GM06990 (cell line): ENCODE results near the gene KCNE1.

ENCODE experiments used
- DNase-seq: peaks from one replicate; pipeline ENCODE4 v3.0.0-alpha.2; 2011; ENCODE audit not compliant: insufficient read length; ENCODE audit errors: extremely low read depth
- H3K27me3 ChIP-seq: replicated peaks from 2 replicates; pipeline ENCODE4 v1.6.0; 2011; ENCODE audit warnings: low read length; ENCODE audit not compliant: control insufficient read depth, insufficient read depth
- H3K36me3 ChIP-seq: 2 replicates; pipeline ENCODE4 v1.5.1; 2011; ENCODE audit warnings: low read length; ENCODE audit not compliant: control insufficient read depth, insufficient read depth
- H3K4me3 ChIP-seq: replicated peaks from 2 replicates; pipeline ENCODE4 v1.5.1; 2011; ENCODE audit warnings: low read depth, mild to moderate bottlenecking, control low read depth, low read length
- CTCF ChIP-seq: IDR thresholded peaks from 2 replicates; pipeline ENCODE4 v1.5.1; 2011; ENCODE audit warnings: low read length, control low read depth, mild to moderate bottlenecking, inconsistent platforms; ENCODE audit not compliant: insufficient read depth, poor library complexity, severe bottlenecking

Gene KCNE1

DNA sequence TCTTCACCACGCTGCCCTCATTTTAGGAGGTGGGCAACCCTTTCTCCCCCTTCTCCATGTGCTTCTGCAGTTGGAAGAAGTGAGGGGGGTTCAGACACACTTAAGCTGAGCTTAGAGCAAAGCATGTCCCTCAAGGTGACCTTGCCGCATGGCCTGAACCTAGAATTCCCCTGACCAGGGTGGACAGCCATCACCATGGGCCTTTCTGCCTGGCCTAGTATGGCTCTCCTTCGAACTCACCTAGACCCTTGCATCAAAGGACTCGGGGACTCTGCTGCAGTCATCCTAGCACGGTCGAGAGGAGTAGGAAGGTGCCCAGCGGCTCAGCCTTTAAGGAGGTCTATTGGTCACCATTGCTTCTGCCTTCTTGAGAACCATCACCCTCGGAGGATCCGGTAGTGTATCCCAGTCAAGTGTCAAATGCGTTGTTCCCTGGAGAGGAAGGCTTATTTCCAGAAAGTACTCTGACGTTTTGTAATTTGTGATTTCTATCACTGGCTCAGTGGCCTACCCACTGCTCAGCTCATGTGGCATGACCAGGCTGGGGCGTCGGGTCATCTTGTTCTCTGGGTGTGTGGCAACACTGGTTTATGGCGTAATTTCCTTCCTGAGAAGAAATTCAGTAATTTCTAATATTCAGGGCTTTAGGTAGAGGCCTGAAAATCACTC is at the start of gene KCNE1:
TSS of gene KCNE1 (minus strand) at position 424 of the 669 bp plus-strand sequence. CDS start 62,576 bp downstream, outside the sequence.
- Histone ChIP-seq H3K4me3 (no peak within 1 kb of the TSS), H3K36me3 (no peaks in the 10 kb centered on the region), H3K27me3 (no peaks in the 10 kb centered on the region)
- no peak for TF ChIP-seq CTCF
- no peak for DNase-seq

- TF ChIP-seq CTCF = no peak
- Histone ChIP-seq H3K4me3 (no peak overlapping the region), H3K27me3 (no peaks in the 10 kb centered on the region), H3K36me3 (no peaks in the 10 kb centered on the region)
- no peak for DNase-seq
Observed at GRCh38 chr21:34561806-34562205, 49.8 kb upstream of the KCNE1 start.

DNA sequence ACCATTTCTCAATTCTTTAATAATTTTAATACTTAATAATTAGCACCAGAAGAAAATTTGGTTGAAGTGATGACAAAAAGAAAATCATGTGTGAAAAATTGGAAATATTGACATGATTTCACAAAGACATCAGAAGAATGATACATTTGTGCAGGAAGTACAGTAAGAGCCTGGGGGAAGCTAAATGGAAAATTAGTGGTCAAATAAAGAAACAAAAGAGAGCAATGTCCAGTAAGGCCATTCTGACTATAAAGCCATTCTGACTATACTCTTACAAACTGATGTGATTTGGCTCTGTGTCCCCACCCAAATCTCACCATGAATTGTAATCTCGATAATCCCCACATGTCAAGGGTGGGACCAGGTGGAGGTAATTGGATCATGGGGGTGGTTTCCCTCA is 48.6 kb upstream of the KCNE1 start:
- no peak overlapping the region for H3K4me3 ChIP-seq
- TF ChIP-seq CTCF = no peak

DNA sequence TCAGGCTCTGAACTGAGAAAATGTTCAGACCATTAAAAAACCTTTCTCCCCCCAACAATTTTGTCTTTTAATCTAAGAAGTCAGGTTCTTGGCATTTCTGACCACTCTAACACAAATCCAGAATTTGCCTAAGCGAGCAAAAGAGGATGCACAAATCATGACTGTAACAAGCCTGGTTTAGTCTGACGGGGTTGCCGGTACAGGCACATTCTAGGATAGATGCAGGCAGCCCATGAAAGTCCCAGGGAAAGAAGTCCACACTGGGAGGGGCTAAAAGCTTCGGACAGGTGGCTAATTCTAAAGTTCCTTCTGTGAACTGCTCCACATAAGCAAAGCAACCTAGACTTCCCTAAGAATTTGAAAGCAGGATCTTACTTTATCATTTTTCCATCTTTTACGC is 48.0 kb upstream of the KCNE1 start:
- no peaks in the 10 kb centered on the region for H3K36me3 ChIP-seq
- TF ChIP-seq CTCF = no peak
- H3K27me3 ChIP-seq = no peaks in the 10 kb centered on the region
- H3K4me3 ChIP-seq = no peak overlapping the region
- no peak for DNase-seq

More for the DNA sequence above, 48.6 kb upstream of the KCNE1 start:
- Histone ChIP-seq H3K36me3 (no peaks in the 10 kb centered on the region), H3K27me3 (no peaks in the 10 kb centered on the region)
- DNase-seq = no peak

- no peak for TF ChIP-seq CTCF
- no peaks in the 10 kb centered on the region for H3K27me3 ChIP-seq
- DNase-seq = no peak
- H3K4me3 ChIP-seq = no peak overlapping the region
- no peaks in the 10 kb centered on the region for H3K36me3 ChIP-seq
Observed at GRCh38 chr21:34559089-34559631, 47.1 kb upstream of the KCNE1 start.
